HL-60/S4 (cell line): Measurements from ENCODE around the gene TM4SF5.

ENCODE experiments used
- in situ Hi-C: fragments of 300-500 bp; cut with MboI; formaldehyde crosslinking; loops from 2 replicates; pipeline ENCODE4 v1.14.3; 2022; ENCODE audit warnings: low sequenced_read_pairs

TM4SF5 gene

GRCh38 chr17:4788807-4789700, 17.4 kb downstream of the TM4SF5 start, which contains the start of gene GLTPD2:
Gene GLTPD2 (plus strand): TSS chr17:4788964. CDS start chr17:4789012, 48 bp downstream.
- in situ Hi-C loops, result no loop called here

GRCh38 chr17:4789701-4789950, 17.9 kb downstream of the TM4SF5 start:
- in situ Hi-C loops, result no loop called here

- in situ Hi-C loops, result no loop called here
Measured at GRCh38 chr17:4789951-4790704, 18.4 kb downstream of the TM4SF5 start.

DNA sequence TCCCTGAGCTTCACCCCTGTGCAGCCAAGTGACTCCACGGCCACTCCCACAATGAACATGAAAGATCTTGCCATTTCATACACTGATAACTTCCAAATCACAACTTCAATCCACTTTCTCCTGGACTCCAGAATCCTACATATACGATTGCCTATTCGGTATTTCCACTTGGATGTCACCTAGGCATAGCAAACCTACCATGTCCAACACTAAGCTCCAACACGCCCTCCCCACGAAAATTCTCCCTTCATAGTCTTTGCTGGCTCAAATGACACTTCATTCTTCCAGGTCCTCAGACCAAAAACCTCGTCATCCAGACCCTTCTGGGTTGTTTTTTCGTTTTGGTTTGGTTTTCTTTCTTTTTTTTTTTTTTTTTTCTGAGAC, 19.0 kb downstream of the TM4SF5 start:
- in situ Hi-C loops, result no loop called here

- in situ Hi-C loops, result no loop called here
Measured at GRCh38 chr17:4795168-4795567, 23.5 kb downstream of the TM4SF5 start.

GRCh38 chr17:4796552-4796920, 24.9 kb downstream of the TM4SF5 start:
- in situ Hi-C loops, result no loop called here

DNA sequence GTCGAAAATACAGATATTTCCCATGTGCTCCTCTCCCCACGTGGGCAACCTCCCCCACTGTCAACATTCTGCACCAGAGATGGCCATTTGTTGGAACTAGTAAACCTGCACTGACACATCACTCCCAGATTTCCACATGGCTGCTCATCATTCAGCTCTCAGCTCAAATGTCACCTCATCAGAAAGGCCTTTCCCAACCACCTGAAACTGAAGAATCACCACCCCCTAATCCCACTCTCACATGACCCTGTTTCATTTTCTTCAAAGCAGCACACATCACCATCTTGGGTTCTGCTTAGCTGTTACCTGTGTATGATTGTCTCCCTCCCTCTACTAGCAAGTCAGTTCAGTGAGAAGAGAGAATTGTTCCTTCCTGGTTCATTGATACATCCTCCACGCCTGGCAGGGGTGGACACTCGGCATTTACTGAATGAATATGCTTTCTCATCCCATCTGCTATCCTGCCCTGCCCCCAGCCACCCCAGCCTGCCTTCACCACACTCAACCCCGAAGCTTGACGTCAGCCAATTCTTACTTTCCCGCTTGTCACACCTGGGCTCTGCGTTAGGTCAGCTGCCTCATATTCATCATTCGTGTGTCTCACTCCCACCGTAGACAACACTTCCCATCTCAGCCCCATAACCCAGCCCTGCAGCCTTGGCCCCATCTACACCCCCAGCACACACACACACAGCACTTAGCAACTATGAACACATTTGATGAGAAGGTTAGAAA, 28.9 kb downstream of the TM4SF5 start:
- in situ Hi-C loops, result no loop called here

DNA sequence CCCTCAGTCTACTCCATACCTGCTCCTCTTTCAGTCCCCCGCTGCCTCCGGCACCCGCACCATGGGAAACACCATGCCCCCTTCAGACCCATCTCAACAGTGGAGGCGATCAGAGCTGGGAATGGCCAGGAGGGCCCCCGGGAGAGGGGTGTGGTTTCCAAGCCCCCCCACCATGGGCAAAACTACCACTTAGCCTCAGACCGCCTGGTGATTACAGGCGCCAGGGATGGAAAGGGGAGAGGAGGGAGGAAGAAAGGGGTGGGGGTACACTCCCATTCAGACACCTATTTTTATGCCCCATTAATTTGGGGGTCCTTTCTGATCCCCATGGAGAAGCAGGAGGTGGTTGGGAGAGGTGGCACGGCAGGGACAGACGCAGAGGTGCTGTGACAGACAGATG, 30.5 kb downstream of the TM4SF5 start, which contains the start of gene C17orf114:
TSS of gene C17orf114 (minus strand) at position 101 of the 400 bp plus-strand sequence.
- in situ Hi-C loops, result no loop called here

- in situ Hi-C loops, result no loop called here
Measured at GRCh38 chr17:4806456-4806776, 34.7 kb downstream of the TM4SF5 start.

DNA sequence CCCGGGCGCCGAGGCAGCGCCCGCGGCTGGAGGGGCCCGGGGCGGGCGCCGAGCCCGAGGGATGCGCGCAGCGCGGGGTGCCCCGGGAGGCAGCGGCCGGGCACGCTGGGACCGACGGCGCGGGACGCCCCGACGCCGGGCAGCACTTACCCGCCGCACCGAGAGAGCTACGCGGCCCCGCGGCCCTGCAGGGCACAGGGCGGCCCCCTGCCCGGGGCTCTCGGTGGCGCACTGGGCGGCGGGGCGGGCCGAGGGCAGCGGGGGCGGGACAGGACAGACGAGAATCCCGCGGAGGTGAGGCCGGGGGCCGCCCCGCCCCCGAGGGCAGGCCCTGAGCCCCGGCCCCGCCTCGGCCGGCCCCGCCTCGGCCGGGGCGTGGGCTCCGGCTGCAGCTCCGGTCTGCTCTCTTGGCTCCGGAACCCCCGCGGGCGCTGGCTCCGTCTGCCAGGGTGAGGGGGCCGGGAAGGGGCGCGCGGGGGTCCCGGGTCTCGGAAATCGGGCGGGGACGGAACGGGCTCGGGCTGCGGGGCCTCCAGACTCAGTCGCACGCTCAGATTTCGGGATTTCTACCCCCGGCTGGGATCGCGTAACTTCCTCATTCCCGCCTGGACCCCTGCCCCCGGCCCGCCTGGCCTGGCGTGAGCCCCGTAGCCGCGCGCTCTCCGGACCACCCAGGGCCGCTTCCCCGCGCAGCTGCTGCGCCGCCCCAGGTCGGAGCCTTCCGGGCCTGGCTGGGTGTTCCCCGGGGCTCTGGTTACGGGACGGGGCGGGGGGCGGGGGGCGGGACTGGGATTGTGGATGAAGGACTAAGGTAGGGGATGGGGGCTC, 35.3 kb downstream of the TM4SF5 start, which contains the start of gene PLD2:
TSS of gene PLD2 (plus strand) at position 376 of the 828 bp plus-strand sequence. CDS start 621 bp downstream, outside the sequence.
- in situ Hi-C loops, result no loop called here

GRCh38 chr17:4807605-4808377, 36.1 kb downstream of the TM4SF5 start:
- in situ Hi-C loops, result no loop called here

- in situ Hi-C loops, result no loop called here
Measured at GRCh38 chr17:4808378-4808767, 36.7 kb downstream of the TM4SF5 start.

- in situ Hi-C loops, result no loop called here
Measured at GRCh38 chr17:4810696-4811290, 39.1 kb downstream of the TM4SF5 start.

GRCh38 chr17:4811471-4811870, 39.8 kb downstream of the TM4SF5 start:
- in situ Hi-C loops, result no loop called here

GRCh38 chr17:4812690-4813089, 41.0 kb downstream of the TM4SF5 start:
- in situ Hi-C loops, result no loop called here

- in situ Hi-C loops, result no loop called here
Measured at GRCh38 chr17:4815043-4815675, 43.5 kb downstream of the TM4SF5 start.

GRCh38 chr17:4816826-4817225, 45.1 kb downstream of the TM4SF5 start:
- in situ Hi-C loops, result no loop called here

- in situ Hi-C loops, result no loop called here
Measured at GRCh38 chr17:4818276-4818675, 46.6 kb downstream of the TM4SF5 start.

DNA sequence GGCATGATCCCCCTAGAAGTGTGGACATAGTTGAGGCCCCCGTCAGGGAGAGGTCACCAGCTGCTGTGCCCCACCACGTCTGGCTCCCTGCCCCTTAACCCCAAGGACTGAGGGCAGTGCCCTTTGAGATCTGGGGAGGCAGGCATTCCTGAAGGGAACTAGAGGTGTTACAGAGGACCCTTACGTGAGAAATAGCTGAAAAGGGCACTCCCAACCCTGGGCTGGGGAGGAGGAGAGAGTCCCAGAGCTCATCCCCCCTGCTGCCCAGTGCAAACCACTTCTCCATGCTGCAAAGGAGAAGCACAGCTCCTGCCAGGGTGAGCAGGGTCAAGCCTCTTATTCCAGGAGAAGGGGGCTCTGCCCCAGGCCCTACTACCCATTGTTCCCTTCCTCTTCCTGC, 51.1 kb downstream of the TM4SF5 start:
- in situ Hi-C loops, result no loop called here
